K562 (cell line): ENCODE data around the gene LCA5L. TPM values are rescaled to one million over a fixed set of nuclear protein-coding genes. Genes with fewer than 3 reads are reported as not detected.

Experiments used
- ATAC-seq: fragments of 200-7000 bp; cut with Tn5 transposase; 3 replicates; pipeline ENCODE4 v1.9.1; 2020; ENCODE audit warnings: moderate library complexity
- BruUV-seq: library from RNA; stranded (reverse); fragments of 400-500 nt; replicated peaks from 2 replicates; lab custom pipeline; 2021; lab: Mats Ljungman, UMichigan
- CTCF ChIA-PET: fragments of 300-600 bp; formaldehyde crosslinking; extraction: SDS; loops from one replicate; lab custom pipeline; 2021; ENCODE audit warnings: low intra/inter-chr PET ratio; lab: Yijun Ruan, JAX
- POLR2A ChIA-PET: fragments of 300-600, 350-650 bp; sonication (Branson Sonifier 250); formaldehyde crosslinking; extraction: SDS; loops from one replicate; lab custom pipeline; 2021; ENCODE audit warnings: antibody characterized with exemption, inconsistent platforms; lab: Yijun Ruan, JAX
- DNase-seq, 4 experiments: peaks; one replicate each; pipeline versions ENCODE4 v3.0.0 to v3.0.0-alpha.2; 2011 to 2018; ENCODE audit warnings: low spot score in 3 of 4, mixed read lengths in 3 of 4; ENCODE audit errors: extremely low read depth in 1 of 4
- FAIRE-seq: peaks from 2 replicates; lab custom pipeline; 2011; peaks lifted over from hg19 to GRCh38; lab: Jason Lieb, UNC
- H2AFZ ChIP-seq: 2 replicates; pipeline ENCODE4 v1.6.0; 2011; ENCODE audit warnings: low read depth, low read length, control low read depth, inconsistent platforms
- H3K27ac ChIP-seq: fragments of 200-600 bp; 3 replicates; pipeline ENCODE4 v1.8.0; 2011; ENCODE audit warnings: low read depth, mild to moderate bottlenecking, control low read depth, inconsistent platforms, low read length, moderate library complexity, mixed read lengths; ENCODE audit errors: extremely low read depth
- H3K27me3 ChIP-seq, 2 experiments: fragments of 300-600 bp in 1 of 2; 2 replicates in 1 of 2; 3 replicates in 1 of 2; pipeline versions ENCODE4 v1.6.0 to v1.8.0; 2011; ENCODE audit warnings: inconsistent platforms in 2 of 2, low read length in 2 of 2, mild to moderate bottlenecking in 1 of 2, mixed read lengths in 1 of 2, moderate library complexity in 1 of 2; ENCODE audit not compliant: control insufficient read depth in 2 of 2, insufficient read depth in 2 of 2
- H3K36me3 ChIP-seq: fragments of 300-600 bp; 3 replicates; pipeline ENCODE4 v1.8.0; 2011; ENCODE audit warnings: mild to moderate bottlenecking, low read length, inconsistent platforms; ENCODE audit not compliant: control insufficient read depth, insufficient read depth
- H3K4me1 ChIP-seq, 2 experiments: fragments of 200-600 bp in 1 of 2; replicated peaks in 1 of 2; 2 replicates in 1 of 2; 3 replicates in 1 of 2; pipeline versions ENCODE4 v1.5.1 to v1.8.0; 2011; ENCODE audit warnings: inconsistent platforms in 2 of 2, low read length in 2 of 2, mild to moderate bottlenecking in 1 of 2, mixed read lengths in 1 of 2, moderate library complexity in 1 of 2; ENCODE audit not compliant: control insufficient read depth in 2 of 2, insufficient read depth in 2 of 2
- H3K4me2 ChIP-seq: 2 replicates; pipeline ENCODE4 v1.6.1; 2011; ENCODE audit warnings: low read length, control low read depth, inconsistent platforms, mixed read lengths; ENCODE audit not compliant: insufficient read depth
- H3K4me3 ChIP-seq: fragments of 200-600 bp; sonication (generic), shearing (Covaris generic); 2 replicates; pipeline ENCODE4 v1.5.1; 2016; ENCODE audit warnings: control low read depth, inconsistent platforms
- H3K79me2 ChIP-seq: fragments of 200-600 bp; 3 replicates; pipeline ENCODE4 v1.8.0; 2011; ENCODE audit warnings: low read length, inconsistent platforms; ENCODE audit not compliant: control insufficient read depth, insufficient read depth
- H3K9ac ChIP-seq, 2 experiments: 2 replicates each; pipeline versions ENCODE4 v1.6.0 to v1.6.1; 2011; ENCODE audit warnings: low read depth in 2 of 2, low read length in 2 of 2, control low read depth in 1 of 2, inconsistent platforms in 1 of 2, mild to moderate bottlenecking in 1 of 2, mixed read lengths in 1 of 2; ENCODE audit not compliant: insufficient read depth in 1 of 2
- H3K9me1 ChIP-seq: one replicate; pipeline ENCODE4 v1.6.0; 2011; ENCODE audit warnings: inconsistent platforms, mild to moderate bottlenecking, low read length, moderate library complexity; ENCODE audit not compliant: control insufficient read depth, insufficient read depth
- H3K9me3 ChIP-seq: replicated peaks from 2 replicates; pipeline ENCODE4 v1.5.1; 2011; ENCODE audit warnings: low read depth, low read length, inconsistent platforms; ENCODE audit not compliant: control insufficient read depth, insufficient read depth
- H4K20me1 ChIP-seq: replicated peaks from 2 replicates; pipeline ENCODE4 v1.6.1; 2011; ENCODE audit warnings: low read length, inconsistent platforms, mixed read lengths; ENCODE audit not compliant: control insufficient read depth, insufficient read depth
- CC2D1A ChIP-seq: fragments of 450-650 bp; IDR thresholded peaks from 2 replicates; pipeline ENCODE4 v1.6.1; 2017; ENCODE audit warnings: mild to moderate bottlenecking
- EP400 ChIP-seq: fragments of 450-650 bp; IDR thresholded peaks from 2 replicates; pipeline ENCODE4 v1.6.1; 2017; ENCODE audit warnings: antibody characterized with exemption, mild to moderate bottlenecking, moderate library complexity
- HDAC1 ChIP-seq, 2 experiments: fragments of 450-650 bp; IDR thresholded peaks; 2 replicates each; pipeline ENCODE4 v1.6.1; 2016 to 2017; ENCODE audit warnings: inconsistent platforms in 1 of 2, mild to moderate bottlenecking in 1 of 2, moderate library complexity in 1 of 2
- HIVEP1 ChIP-seq: fragments of 250-450 bp; sonication (Bioruptor Pico); IDR thresholded peaks from 2 replicates; pipeline ENCODE4 v1.4.0; 2020; ENCODE audit warnings: mild to moderate bottlenecking
- MAFK ChIP-seq: IDR thresholded peaks from 2 replicates; pipeline ENCODE4 v1.6.1; 2011; ENCODE audit warnings: low read length, improper control_type of control experiment
- PHTF2 ChIP-seq: fragments of 250-450 bp; sonication (Bioruptor Pico); IDR thresholded peaks from 2 replicates; pipeline ENCODE4 v1.5.0; 2021; ENCODE audit warnings: mild to moderate bottlenecking
- POLR3G ChIP-seq: IDR thresholded peaks from 2 replicates; pipeline ENCODE4 v1.6.1; 2011; ENCODE audit not compliant: insufficient read length, insufficient replicate concordance; ENCODE audit errors: extremely low read depth
- PTRF ChIP-seq: fragments of 450-650 bp; IDR thresholded peaks from 2 replicates; pipeline ENCODE4 v1.6.1; 2016; ENCODE audit warnings: mild to moderate bottlenecking, missing genetic modification characterization, missing compliant biosample characterization
- TAF9B ChIP-seq: fragments of 450-650 bp; IDR thresholded peaks from 2 replicates; pipeline ENCODE4 v1.6.1; 2018; ENCODE audit warnings: mild to moderate bottlenecking; ENCODE audit not compliant: partially characterized antibody
- WGBS: fragments of 100-300 bp; shearing (Covaris generic); methylation state at CpG from one replicate; pipeline ENCODE4 v1.1.6; 2016; ENCODE audit warnings: low coverage, mixed read lengths; ENCODE audit not compliant: insufficient coverage; ENCODE audit errors: missing lambda C conversion rate; 5-methylcytosine and 5-hydroxymethylcytosine counted together
- in situ Hi-C: fragments of 300-500 bp; cut with MboI; formaldehyde crosslinking; loops from 4 replicates; pipeline ENCODE4 v1.15.0; 2018; ENCODE audit warnings: inconsistent platforms, mixed read lengths
- intact Hi-C: fragments of 100-400 bp; cut with micrococcal nuclease; formaldehyde crosslinking; loops from 2 replicates; pipeline ENCODE4 v1.14.2; 2022
- polyA plus RNA-seq, 8 experiments: library from polyadenylated mRNA; depleted of rRNA in 4 of 8; stranded (reverse) in 5 of 8; unstranded in 3 of 8; fragments of >200 nt; fragmentation: Nextera tagmentation in 2 of 8; fragmentation: Illumina TruSeq in 1 of 8; extraction: Ambion mirVana in 2 of 8; extraction: Trizol in 1 of 8; gene quantifications; 2 replicates each; pipeline versions ENCODE4 v1.2.1 to v1.2.3, GENCODE V29; 2011 to 2014; ENCODE audit warnings: inconsistent platforms in 1 of 8, missing spikeins in 1 of 8
- total RNA-seq, 7 experiments: library from RNA; depleted of rRNA in 6 of 7; stranded (reverse); fragments of >200 nt in 6 of 7; fragmentation: Illumina TruSeq in 2 of 7; extraction: Trizol in 2 of 7; gene quantifications; 2 replicates each; pipeline versions ENCODE4 v1.2.1 to v1.2.3, GENCODE V29; 2011 to 2021; ENCODE audit warnings: low replicate concordance in 1 of 7
- TF ChIP-seq, protein P1 (sequence below), 2 experiments: fragments of 450-650 bp in 1 of 2; sonication (generic) in 1 of 2; formaldehyde crosslinking in 1 of 2; IDR thresholded peaks in 1 of 2; conservative IDR thresholded peaks in 1 of 2; 2 replicates each; pipeline versions ENCODE4 v1.6.1 to v1.8.1; 2016 to 2023; ENCODE audit warnings: mild to moderate bottlenecking in 2 of 2, moderate library complexity in 2 of 2, inconsistent platforms in 1 of 2, missing genetic modification reagents in 1 of 2
- TF ChIP-seq, protein P2 (sequence below): fragments of 450-650 bp; IDR thresholded peaks from 2 replicates; pipeline ENCODE4 v1.6.1; 2016; ENCODE audit warnings: missing biosample characterization, missing genetic modification characterization
- TF ChIP-seq, protein P3 (sequence below): sonication (generic); formaldehyde crosslinking; IDR thresholded peaks from 2 replicates; pipeline ENCODE4 v1.8.0; 2022; ENCODE audit warnings: mild to moderate bottlenecking, low read depth, missing genetic modification reagents
- TF ChIP-seq, protein P4 (sequence below), 3 experiments: IDR thresholded peaks in 2 of 3; conservative IDR thresholded peaks in 1 of 3; 2 replicates each; pipeline ENCODE4 v1.5.1; 2011 to 2012; ENCODE audit warnings: low read length in 3 of 3, mild to moderate bottlenecking in 3 of 3, control low read depth in 2 of 3, improper control_type of control experiment in 1 of 3, inconsistent platforms in 1 of 3, low read depth in 1 of 3, mixed read lengths in 1 of 3, moderate library complexity in 1 of 3; ENCODE audit not compliant: insufficient read depth in 2 of 3

Gene LCA5L
- total and polyA plus RNA-seq, 9 of the 15 experiments (the other 6 are each of a cell fraction or from before 2014, with no cell fraction given) = 1.8 to 4.9 (median 3.8) TPM

DNA sequence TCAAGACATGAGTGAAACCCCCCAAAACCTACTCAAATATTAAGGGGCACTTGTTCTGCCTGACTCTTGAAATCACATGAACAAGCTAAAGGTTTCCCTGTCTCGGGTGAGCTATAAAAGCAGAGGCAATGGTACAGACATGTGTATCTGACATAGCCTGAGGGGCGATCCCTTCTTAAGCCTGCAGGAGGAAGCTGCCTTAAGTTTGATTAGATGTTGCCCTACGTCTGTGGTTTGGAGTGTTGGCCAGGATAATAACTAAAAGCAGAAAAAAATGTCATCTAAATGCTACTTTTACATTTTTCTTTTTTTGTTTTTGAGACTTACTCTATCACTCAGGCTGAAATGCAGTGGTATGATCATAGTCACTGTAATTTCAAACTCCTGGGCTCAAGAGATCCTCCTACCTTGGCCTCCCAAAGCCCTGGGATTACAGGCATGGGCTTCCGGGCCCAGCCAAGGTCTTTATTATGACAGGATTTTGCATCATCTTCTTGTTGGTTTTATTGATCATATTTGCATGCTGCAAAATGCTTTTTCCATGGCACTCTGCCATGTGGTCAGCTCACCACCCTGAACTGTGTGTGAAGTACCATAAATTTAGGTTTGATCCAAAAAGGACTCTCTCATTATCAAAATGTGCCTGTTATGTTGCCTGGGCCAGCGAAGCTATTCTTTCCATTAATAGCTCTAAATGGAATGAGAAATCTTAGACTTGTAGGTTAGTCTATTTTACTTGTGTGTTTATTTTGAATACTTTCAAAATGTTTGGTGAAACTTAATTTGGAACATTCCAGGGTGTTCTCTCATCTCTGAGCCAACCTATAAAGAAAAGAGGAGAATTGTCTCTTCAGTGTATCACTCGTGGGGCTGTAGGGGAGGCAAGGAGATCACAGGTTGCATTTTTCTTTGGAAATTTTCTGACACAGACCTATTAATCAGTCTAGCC, 81.7 kb downstream of the LCA5L start:
- ATAC-seq (peak; percentile 89), DNase-seq (peak in 3 of 4 experiments; percentile 34 to 64 (median 44)), FAIRE-seq (peak; percentile 19)
- H3K4me2 ChIP-seq = no peak overlapping the region; the same call in 1 of the 2 replicates
- POLR2A ChIA-PET = interaction anchor here (0.6 to 2.7 kb wide), 7 partner anchors 9 to 1188 kb away, joined by 3 to 24 read pairs (median 4); partner anchors contain the start of gene HMGN1
- peak overlapping the region; percentile 26; the same call in 2 of the 3 replicates for H3K27ac ChIP-seq
- no peaks in the 10 kb centered on the region for H3K9me3 ChIP-seq
- no peaks in the 10 kb centered on the region for H3K9me1 ChIP-seq
- H4K20me1 ChIP-seq = no peaks in the 10 kb centered on the region
- in situ Hi-C loops = no loop called here
- intact Hi-C loops = no loop called here
- no peaks in the 10 kb centered on the region for H3K36me3 ChIP-seq
- H3K4me1 ChIP-seq = peaks cover 0 to 14% of the 10 kb centered on the region in 2 experiments; a peak in 3 of 5 replicates
- H3K27me3 ChIP-seq = no peaks in the 10 kb centered on the region
- 27% methylated on average over 6 of the region's 6 CpGs for WGBS
- H3K9ac ChIP-seq = peak overlapping the region in 1 of 2 experiments; percentile 23; a peak in 1 of 4 replicates
- no peaks in the 10 kb centered on the region for H3K79me2 ChIP-seq
- BruUV-seq = no TSS peak
- CTCF ChIA-PET = no interaction called here
- peak overlapping the region; percentile 77 for H2AFZ ChIP-seq
- H3K4me3 ChIP-seq = no peak overlapping the region
- TF ChIP-seq, protein P1, sequence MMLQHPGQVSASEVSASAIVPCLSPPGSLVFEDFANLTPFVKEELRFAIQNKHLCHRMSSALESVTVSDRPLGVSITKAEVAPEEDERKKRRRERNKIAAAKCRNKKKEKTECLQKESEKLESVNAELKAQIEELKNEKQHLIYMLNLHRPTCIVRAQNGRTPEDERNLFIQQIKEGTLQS (IDR thresholded peaks at IDR 0.05) = peak; percentile 50; the same call in 1 of the 2 replicates
- TF ChIP-seq, protein P1 (CRISPR knock-in tag; conservative IDR thresholded peaks at IDR 0.05) = no peak
- TF ChIP-seq MAFK (no peak), CC2D1A (no peak), HDAC1 (IDR thresholded peaks at IDR 0.05) (no peak), PHTF2 (CRISPR knock-in tag) (no peak), PTRF (tag) (no peak), HIVEP1 (CRISPR knock-in tag) (no peak), POLR3G (no peak), TAF9B (no peak), EP400 (peak; percentile 33; the same call in 1 of the 2 replicates)
- TF ChIP-seq, protein P2, sequence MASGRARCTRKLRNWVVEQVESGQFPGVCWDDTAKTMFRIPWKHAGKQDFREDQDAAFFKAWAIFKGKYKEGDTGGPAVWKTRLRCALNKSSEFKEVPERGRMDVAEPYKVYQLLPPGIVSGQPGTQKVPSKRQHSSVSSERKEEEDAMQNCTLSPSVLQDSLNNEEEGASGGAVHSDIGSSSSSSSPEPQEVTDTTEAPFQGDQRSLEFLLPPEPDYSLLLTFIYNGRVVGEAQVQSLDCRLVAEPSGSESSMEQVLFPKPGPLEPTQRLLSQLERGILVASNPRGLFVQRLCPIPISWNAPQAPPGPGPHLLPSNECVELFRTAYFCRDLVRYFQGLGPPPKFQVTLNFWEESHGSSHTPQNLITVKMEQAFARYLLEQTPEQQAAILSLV = no peak
- TF ChIP-seq, protein P3, sequence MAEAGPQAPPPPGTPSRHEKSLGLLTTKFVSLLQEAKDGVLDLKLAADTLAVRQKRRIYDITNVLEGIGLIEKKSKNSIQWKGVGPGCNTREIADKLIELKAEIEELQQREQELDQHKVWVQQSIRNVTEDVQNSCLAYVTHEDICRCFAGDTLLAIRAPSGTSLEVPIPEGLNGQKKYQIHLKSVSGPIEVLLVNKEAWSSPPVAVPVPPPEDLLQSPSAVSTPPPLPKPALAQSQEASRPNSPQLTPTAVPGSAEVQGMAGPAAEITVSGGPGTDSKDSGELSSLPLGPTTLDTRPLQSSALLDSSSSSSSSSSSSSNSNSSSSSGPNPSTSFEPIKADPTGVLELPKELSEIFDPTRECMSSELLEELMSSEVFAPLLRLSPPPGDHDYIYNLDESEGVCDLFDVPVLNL = no peak
- TF ChIP-seq, protein P4, sequence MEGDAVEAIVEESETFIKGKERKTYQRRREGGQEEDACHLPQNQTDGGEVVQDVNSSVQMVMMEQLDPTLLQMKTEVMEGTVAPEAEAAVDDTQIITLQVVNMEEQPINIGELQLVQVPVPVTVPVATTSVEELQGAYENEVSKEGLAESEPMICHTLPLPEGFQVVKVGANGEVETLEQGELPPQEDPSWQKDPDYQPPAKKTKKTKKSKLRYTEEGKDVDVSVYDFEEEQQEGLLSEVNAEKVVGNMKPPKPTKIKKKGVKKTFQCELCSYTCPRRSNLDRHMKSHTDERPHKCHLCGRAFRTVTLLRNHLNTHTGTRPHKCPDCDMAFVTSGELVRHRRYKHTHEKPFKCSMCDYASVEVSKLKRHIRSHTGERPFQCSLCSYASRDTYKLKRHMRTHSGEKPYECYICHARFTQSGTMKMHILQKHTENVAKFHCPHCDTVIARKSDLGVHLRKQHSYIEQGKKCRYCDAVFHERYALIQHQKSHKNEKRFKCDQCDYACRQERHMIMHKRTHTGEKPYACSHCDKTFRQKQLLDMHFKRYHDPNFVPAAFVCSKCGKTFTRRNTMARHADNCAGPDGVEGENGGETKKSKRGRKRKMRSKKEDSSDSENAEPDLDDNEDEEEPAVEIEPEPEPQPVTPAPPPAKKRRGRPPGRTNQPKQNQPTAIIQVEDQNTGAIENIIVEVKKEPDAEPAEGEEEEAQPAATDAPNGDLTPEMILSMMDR (IDR thresholded peaks at IDR 0.05 in 2 of 3, conservative IDR thresholded peaks at IDR 0.05 in 1 of 3; ENCODE audit: insufficient read depth in 2 of 3, low read depth in 1 of 3, low read length in 3 of 3) = peak in 2 of 3 experiments; percentile 31 to 37; a peak in 2 of 6 replicates
